BLaER1 treated with 17β-estradiol and CSF1 and Interleukin-3, amounts not matched to agents 10 nM and 100 nM (cell line): ENCODE data around the gene MYOM3.

Experiments used
- H3K27ac ChIP-seq, 11 experiments: shearing (Covaris generic); formaldehyde crosslinking; 2 replicates each; pipeline ENCODE4 v1.8.1; 2022
- H3K27me3 ChIP-seq, 11 experiments: shearing (Covaris generic); formaldehyde crosslinking; 2 replicates each; pipeline ENCODE4 v1.8.1; 2022
- H3K36me3 ChIP-seq, 11 experiments: shearing (Covaris generic); formaldehyde crosslinking; 2 replicates each; pipeline ENCODE4 v1.8.1; 2022
- H3K4me1 ChIP-seq, 10 experiments: shearing (Covaris generic); formaldehyde crosslinking; 2 replicates each; pipeline ENCODE4 v1.8.1; 2022
- H3K4me2 ChIP-seq, 11 experiments: shearing (Covaris generic); formaldehyde crosslinking; 2 replicates each; pipeline ENCODE4 v1.8.1; 2022
- H3K4me3 ChIP-seq, 10 experiments: shearing (Covaris generic); formaldehyde crosslinking; 2 replicates each; pipeline ENCODE4 v1.8.1; 2022
- H3K9ac ChIP-seq, 11 experiments: shearing (Covaris generic); formaldehyde crosslinking; 2 replicates each; pipeline ENCODE4 v1.8.1; 2022
- H3K9me3 ChIP-seq, 11 experiments: shearing (Covaris generic); formaldehyde crosslinking; replicated peaks in 1 of 11; 2 replicates each; pipeline ENCODE4 v1.8.1; 2022
- H4K20me1 ChIP-seq, 11 experiments: shearing (Covaris generic); formaldehyde crosslinking; 2 replicates each; pipeline ENCODE4 v1.8.1; 2022
- Cebpa-rat ChIP-seq, 11 experiments: shearing (Covaris generic); IDR thresholded peaks; 2 replicates each; pipeline ENCODE4 v1.8.1; 2022

The MYOM3 gene

GRCh38 chr1:24152631-24153494 is 40.9 kb upstream of the MYOM3 start:
- Histone ChIP-seq H3K9me3 (no peaks in the 10 kb centered on the region), H3K4me2 (no peak overlapping the region), H3K4me3 (no peak overlapping the region), H4K20me1 (peaks cover 0 to 11% (median 0%) of the 10 kb centered on the region in 11 experiments; a peak in 6 of 22 replicates), H3K27ac (no peak overlapping the region), H3K36me3 (peaks cover 5 to 31% (median 25%) of the 10 kb centered on the region in 11 experiments; a peak in 21 of 22 replicates), H3K4me1 (peaks cover 10 to 35% (median 18%) of the 10 kb centered on the region in 10 experiments; a peak in 19 of 20 replicates), H3K9ac (no peak overlapping the region), H3K27me3 (peaks cover 12 to 32% (median 24%) of the 10 kb centered on the region in 11 experiments)
- TF ChIP-seq Cebpa-rat (IDR thresholded peaks at IDR 0.05), result no peak

GRCh38 chr1:24151175-24151533 is 39.2 kb upstream of the MYOM3 start:
- no peak for TF ChIP-seq Cebpa-rat (IDR thresholded peaks at IDR 0.05)
- H3K4me3 ChIP-seq, result no peak overlapping the region
- H3K9me3 ChIP-seq, result no peaks in the 10 kb centered on the region
- peaks cover 10 to 35% (median 18%) of the 10 kb centered on the region in 10 experiments; a peak in 19 of 20 replicates for H3K4me1 ChIP-seq
- no peak overlapping the region for H3K27ac ChIP-seq
- peaks cover 0 to 6% (median 0%) of the 10 kb centered on the region in 11 experiments; a peak in 3 of 22 replicates for H4K20me1 ChIP-seq
- H3K4me2 ChIP-seq, result peak overlapping the region in 10 of 11 experiments; percentile 59 to 97 (median 74); a peak in 14 of 22 replicates
- peaks cover 12 to 32% (median 24%) of the 10 kb centered on the region in 11 experiments for H3K27me3 ChIP-seq
- H3K36me3 ChIP-seq, result peaks cover 0 to 14% (median 8%) of the 10 kb centered on the region in 11 experiments; a peak in 11 of 22 replicates
- no peak overlapping the region; a peak in 1 of 22 replicates for H3K9ac ChIP-seq

DNA sequence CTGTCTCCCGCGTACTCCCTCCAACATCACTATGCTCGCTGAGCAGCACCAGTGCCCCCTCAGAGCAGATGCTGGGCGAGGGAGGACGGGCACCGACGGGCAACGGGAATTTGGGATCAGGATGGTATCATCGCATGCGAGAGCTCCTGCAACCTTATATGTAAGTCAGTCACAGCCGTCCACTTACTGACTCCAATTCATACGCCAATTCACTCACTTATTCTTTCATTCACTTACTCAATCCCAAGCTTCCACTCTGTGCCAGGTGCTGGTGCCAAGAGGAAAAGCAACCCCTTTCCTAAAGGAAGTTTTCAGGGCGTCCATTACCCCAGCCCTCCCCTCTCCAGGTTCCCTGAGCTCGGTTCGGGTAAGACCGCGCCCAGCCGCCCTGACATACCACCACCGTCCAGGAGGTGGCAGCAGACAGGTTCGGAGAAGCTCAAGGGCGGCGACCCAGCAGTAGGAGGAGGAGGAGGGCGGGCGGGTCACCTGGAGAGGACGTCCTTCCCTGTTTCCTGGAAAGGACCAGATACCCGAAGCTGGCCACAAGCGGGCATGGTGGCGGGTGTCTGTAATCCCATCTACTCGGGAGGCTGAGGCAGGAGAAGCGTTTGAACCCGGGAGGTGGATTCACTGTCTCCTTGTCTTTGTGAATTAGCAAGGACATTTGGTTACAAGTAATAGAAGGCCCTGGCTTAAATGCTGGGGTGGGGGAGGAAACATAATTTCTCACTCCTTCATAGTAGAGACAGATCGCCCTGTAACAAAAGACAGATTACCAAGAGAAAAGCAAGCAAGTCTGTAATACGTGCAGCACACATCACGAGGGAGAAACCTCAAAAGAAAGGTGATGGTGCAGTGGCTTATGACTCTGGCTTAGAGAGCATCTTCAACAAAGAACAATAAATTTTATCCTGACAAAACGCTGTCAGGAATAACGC is 38.6 kb upstream of the MYOM3 start:
- Histone ChIP-seq H3K36me3 (peaks cover 0 to 7% (median 1%) of the 10 kb centered on the region in 11 experiments; a peak in 8 of 22 replicates), H4K20me1 (no peaks in the 10 kb centered on the region; a peak in 1 of 22 replicates), H3K9ac (peak overlapping the region in 9 of 11 experiments; percentile 12 to 61 (median 36); a peak in 12 of 22 replicates), H3K4me2 (peak overlapping the region; percentile 59 to 97 (median 75)), H3K9me3 (no peaks in the 10 kb centered on the region), H3K4me3 (peak overlapping the region in 5 of 10 experiments; percentile 25 to 52 (median 37); a peak in 8 of 20 replicates), H3K27me3 (peaks cover 12 to 32% (median 24%) of the 10 kb centered on the region in 11 experiments), H3K4me1 (peaks cover 10 to 41% (median 22%) of the 10 kb centered on the region in 10 experiments), H3K27ac (peak overlapping the region in 4 of 11 experiments; percentile 20 to 62 (median 37); a peak in 5 of 22 replicates)
- no peak for TF ChIP-seq Cebpa-rat (IDR thresholded peaks at IDR 0.05)

DNA sequence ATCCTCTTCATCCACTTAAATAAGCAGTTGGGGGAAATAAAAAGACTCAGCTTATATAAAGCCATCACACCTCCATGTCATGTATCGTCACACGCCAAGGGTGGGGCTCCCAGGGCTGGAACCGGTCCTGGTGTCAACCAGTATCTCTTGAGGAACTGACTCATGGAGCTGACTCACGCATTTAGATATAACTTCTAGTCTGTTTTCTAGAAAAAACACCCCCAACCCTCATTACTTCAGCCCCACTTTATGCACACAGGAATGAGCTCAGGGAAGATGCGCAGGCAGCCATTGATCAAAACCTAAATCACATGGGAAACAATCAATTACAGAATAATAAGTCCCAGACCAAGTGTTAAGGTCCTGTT is 37.9 kb upstream of the MYOM3 start:
- peak overlapping the region in 4 of 10 experiments; percentile 36 to 52 (median 44); a peak in 7 of 20 replicates for H3K4me3 ChIP-seq
- peaks cover 0 to under 1% (median 0%) of the 10 kb centered on the region in 11 experiments; a peak in 4 of 22 replicates for H3K36me3 ChIP-seq
- peak overlapping the region; percentile 59 to 97 (median 75) for H3K4me2 ChIP-seq
- peak overlapping the region in 7 of 11 experiments; percentile 12 to 61 (median 39); a peak in 9 of 22 replicates for H3K9ac ChIP-seq
- H3K27ac ChIP-seq, result peak overlapping the region in 4 of 11 experiments; percentile 20 to 62 (median 37); a peak in 5 of 22 replicates
- no peaks in the 10 kb centered on the region for H4K20me1 ChIP-seq
- H3K4me1 ChIP-seq, result peaks cover 10 to 47% (median 27%) of the 10 kb centered on the region in 10 experiments
- H3K27me3 ChIP-seq, result peaks cover 12 to 32% (median 24%) of the 10 kb centered on the region in 11 experiments
- no peak for TF ChIP-seq Cebpa-rat (IDR thresholded peaks at IDR 0.05)
- H3K9me3 ChIP-seq, result peaks cover 0 to 5% (median 4%) of the 10 kb centered on the region in 11 experiments; a peak in 12 of 22 replicates

DNA sequence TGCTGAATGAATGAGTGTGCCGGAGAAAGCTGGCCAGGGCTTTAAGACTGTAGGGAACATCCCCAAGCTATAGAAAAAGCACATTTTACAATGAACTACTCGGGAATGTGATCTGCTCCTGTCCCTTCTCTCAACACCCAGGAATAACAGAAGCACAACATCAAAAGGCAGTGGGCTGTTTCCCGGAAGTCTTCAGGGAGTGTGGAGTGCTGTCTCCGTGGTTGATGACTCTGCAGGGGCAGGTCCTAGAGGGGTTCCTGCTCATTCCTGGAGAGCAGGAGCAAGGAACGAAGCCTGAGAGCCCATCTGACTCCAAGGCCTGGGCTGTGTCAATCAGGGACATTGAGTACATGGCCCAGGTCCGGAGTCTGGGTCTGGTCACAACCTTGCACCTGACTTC is 35.9 kb upstream of the MYOM3 start:
- Histone ChIP-seq H3K9me3 (peaks cover 0 to 11% (median 8%) of the 10 kb centered on the region in 11 experiments; a peak in 12 of 22 replicates), H3K9ac (no peak overlapping the region), H3K36me3 (no peaks in the 10 kb centered on the region), H3K27me3 (peaks cover 12 to 32% (median 24%) of the 10 kb centered on the region in 11 experiments), H3K27ac (no peak overlapping the region), H3K4me1 (peaks cover 10 to 63% (median 43%) of the 10 kb centered on the region in 10 experiments), H4K20me1 (no peaks in the 10 kb centered on the region), H3K4me2 (no peak overlapping the region), H3K4me3 (no peak overlapping the region)
- no peak for TF ChIP-seq Cebpa-rat (IDR thresholded peaks at IDR 0.05)

- Histone ChIP-seq H3K27ac (no peak overlapping the region), H3K4me3 (no peak overlapping the region), H3K9ac (no peak overlapping the region), H3K27me3 (peaks cover 12 to 29% (median 21%) of the 10 kb centered on the region in 11 experiments), H3K4me2 (no peak overlapping the region), H3K4me1 (peaks cover 10 to 63% (median 43%) of the 10 kb centered on the region in 10 experiments), H3K9me3 (peaks cover 0 to 11% (median 8%) of the 10 kb centered on the region in 11 experiments; a peak in 12 of 22 replicates), H3K36me3 (no peaks in the 10 kb centered on the region), H4K20me1 (no peaks in the 10 kb centered on the region)
- TF ChIP-seq Cebpa-rat (IDR thresholded peaks at IDR 0.05), result no peak
Observed at GRCh38 chr1:24147194-24147593, 35.3 kb upstream of the MYOM3 start.

DNA sequence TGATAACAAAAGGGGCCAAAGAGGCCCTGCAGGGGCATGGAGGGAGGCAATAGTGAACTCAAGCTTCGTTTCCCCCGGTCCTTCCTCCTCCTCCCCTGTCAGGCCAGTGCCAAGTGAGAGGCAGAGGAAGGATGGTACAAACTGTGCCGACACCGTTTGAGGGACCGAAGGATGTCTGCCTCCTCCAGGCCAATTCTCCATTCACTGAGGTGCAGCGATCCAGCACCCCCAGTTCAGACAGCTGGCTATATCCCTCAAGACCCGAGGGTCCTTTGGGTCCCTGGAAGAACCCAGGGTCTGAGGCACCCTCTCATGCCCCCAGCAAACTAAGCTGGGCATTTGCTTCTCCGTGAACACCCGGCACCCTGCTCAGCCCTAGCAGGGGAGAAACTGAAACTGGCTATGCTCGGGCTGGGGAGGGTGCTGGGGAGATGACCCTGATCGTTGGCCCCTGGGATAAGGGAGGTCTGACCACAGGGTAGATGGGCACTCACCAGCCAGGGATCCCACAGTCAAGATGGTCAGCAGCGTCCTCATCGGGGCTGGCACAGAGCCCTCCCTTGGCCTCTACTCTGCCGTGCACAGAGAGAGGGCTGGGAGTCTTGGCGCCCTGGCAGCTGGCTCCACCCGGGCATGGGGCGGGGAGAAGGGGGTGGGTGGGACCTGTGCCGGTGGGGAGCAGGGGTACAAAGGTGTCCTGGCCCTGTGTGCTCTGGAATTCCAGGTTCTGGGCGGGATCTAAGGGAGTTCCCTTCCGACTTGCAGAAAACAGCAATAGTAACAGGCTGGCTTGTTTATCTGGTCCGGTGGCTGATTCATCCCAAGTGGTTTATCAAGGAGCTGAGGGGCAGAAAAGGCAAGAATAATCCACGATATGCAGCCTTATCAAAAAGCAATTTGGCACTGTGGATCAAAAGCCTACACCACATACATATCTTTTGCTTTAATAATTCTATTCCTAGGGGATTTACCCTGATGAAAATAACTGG is 30.9 kb upstream of the MYOM3 start, which contains the start of gene IL22RA1:
TSS of gene IL22RA1 (minus strand) at position 595 of the 989 bp plus-strand sequence. CDS start at position 537, 58 bp downstream.
- TF ChIP-seq Cebpa-rat (IDR thresholded peaks at IDR 0.05), result no peak
- peak within 1 kb of the TSS in 9 of 11 experiments; percentile 32 to 64 (median 44); a peak in 17 of 22 replicates for H3K4me2 ChIP-seq
- peaks cover 6 to 25% (median 15%) of the 10 kb centered on the region in 11 experiments; a peak in 18 of 22 replicates for H3K9me3 ChIP-seq
- 0 out of 22 replicates have a peak within 1 kb of the TSS, but pooled peaks of 1 of the 11 experiments have one; percentile 7 for H3K9ac ChIP-seq
- H4K20me1 ChIP-seq, result no peaks in the 10 kb centered on the region
- H3K4me3 ChIP-seq, result no peak within 1 kb of the TSS
- no peaks in the 10 kb centered on the region for H3K36me3 ChIP-seq
- H3K4me1 ChIP-seq, result peaks cover 0 to 33% (median 26%) of the 10 kb centered on the region in 10 experiments; a peak in 17 of 20 replicates
- H3K27ac ChIP-seq, result peak within 1 kb of the TSS in 1 of 11 experiments; percentile 9; a peak in 1 of 22 replicates
- H3K27me3 ChIP-seq, result no peaks in the 10 kb centered on the region
